Rectal smooth muscle tissue (tissue), 1 donor: ENCODE data around the gene ARHGAP30.
"Not testable (repeated sequence)": the region's sequence is repeated elsewhere in the genome, so short reads cannot be mapped to it uniquely, and the experiment has no call there.

Source experiments
- H3K27ac ChIP-seq: one replicate; pipeline ENCODE4 v1.7.0; 2013; ENCODE audit warnings: low read depth, low read length, inconsistent platforms
- H3K27me3 ChIP-seq: one replicate; pipeline ENCODE4 v1.7.0; 2013; ENCODE audit warnings: low read length; ENCODE audit not compliant: control insufficient read depth, insufficient read depth
- H3K36me3 ChIP-seq: one replicate; pipeline ENCODE4 v1.7.0; 2013; ENCODE audit warnings: low read length; ENCODE audit not compliant: control insufficient read depth, insufficient read depth
- H3K4me1 ChIP-seq: one replicate; pipeline ENCODE4 v1.7.0; 2013; ENCODE audit warnings: low read length; ENCODE audit not compliant: control insufficient read depth, insufficient read depth
- H3K4me3 ChIP-seq: one replicate; pipeline ENCODE4 v1.7.0; 2013; ENCODE audit warnings: low read length
- H3K9ac ChIP-seq: one replicate; pipeline ENCODE4 v1.7.0; 2013; ENCODE audit warnings: low read length

The ARHGAP30 gene

GRCh38 chr1:161019751-161020495 is 49.8 kb downstream of the ARHGAP30 start:
- peak overlapping the region; percentile 88 for H3K4me3 ChIP-seq
- no peaks in the 10 kb centered on the region for H3K36me3 ChIP-seq
- no peaks in the 10 kb centered on the region for H3K4me1 ChIP-seq
- peak overlapping the region; percentile 12 for H3K9ac ChIP-seq
- H3K27me3 ChIP-seq: peaks cover 5% of the 10 kb centered on the region
- H3K27ac ChIP-seq: peak overlapping the region; percentile 14

GRCh38 chr1:161019111-161019660 is 50.5 kb downstream of the ARHGAP30 start:
- H3K27me3 ChIP-seq, H3K36me3 ChIP-seq, H3K9ac ChIP-seq, H3K27ac ChIP-seq, H3K4me1 ChIP-seq: not testable (repeated sequence)
- H3K4me3 ChIP-seq: peak overlapping the region; percentile 88

- Histone ChIP-seq H3K9ac (no peak overlapping the region), H3K4me3 (no peak overlapping the region), H3K4me1 (no peaks in the 10 kb centered on the region)
Measured at GRCh38 chr1:161018631-161018930, 51.1 kb downstream of the ARHGAP30 start.

GRCh38 chr1:161017756-161018630 is 51.7 kb downstream of the ARHGAP30 start:
- Histone ChIP-seq H3K4me1 (no peaks in the 10 kb centered on the region), H3K9ac (no peak overlapping the region)

More at GRCh38 chr1:161018631-161018930, 51.1 kb downstream of the ARHGAP30 start:
- Histone ChIP-seq H3K27me3 (peaks cover 5% of the 10 kb centered on the region), H3K27ac (no peak overlapping the region), H3K36me3 (no peaks in the 10 kb centered on the region)

GRCh38 chr1:161017181-161017580 is 52.5 kb downstream of the ARHGAP30 start:
- not testable (repeated sequence) for H3K4me3 ChIP-seq, H3K36me3 ChIP-seq, H3K27ac ChIP-seq, H3K9ac ChIP-seq, H3K27me3 ChIP-seq, H3K4me1 ChIP-seq

More at GRCh38 chr1:161017756-161018630, 51.7 kb downstream of the ARHGAP30 start:
- Histone ChIP-seq H3K27ac (no peak overlapping the region), H3K36me3 (no peaks in the 10 kb centered on the region), H3K27me3 (peaks cover 5% of the 10 kb centered on the region), H3K4me3 (no peak overlapping the region)

- not testable (repeated sequence) for H3K4me1 ChIP-seq, H3K27ac ChIP-seq, H3K9ac ChIP-seq, H3K36me3 ChIP-seq, H3K4me3 ChIP-seq, H3K27me3 ChIP-seq
Measured at GRCh38 chr1:161016683-161017082, 53.0 kb downstream of the ARHGAP30 start.

GRCh38 chr1:161013488-161014230 is 56.0 kb downstream of the ARHGAP30 start:
- H3K36me3 ChIP-seq: no peaks in the 10 kb centered on the region
- peak overlapping the region; percentile 70 for H3K27ac ChIP-seq
- H3K4me1 ChIP-seq: no peaks in the 10 kb centered on the region
- peak overlapping the region; percentile 39 for H3K9ac ChIP-seq
- peak overlapping the region; percentile 42 for H3K4me3 ChIP-seq
- H3K27me3 ChIP-seq: no peaks in the 10 kb centered on the region

GRCh38 chr1:161013131-161013487 is 56.6 kb downstream of the ARHGAP30 start:
- H3K27me3 ChIP-seq: no peaks in the 10 kb centered on the region
- peak overlapping the region; percentile 42 for H3K4me3 ChIP-seq
- no peaks in the 10 kb centered on the region for H3K4me1 ChIP-seq
- H3K27ac ChIP-seq: peak overlapping the region; percentile 70
- no peaks in the 10 kb centered on the region for H3K36me3 ChIP-seq
- H3K9ac ChIP-seq: peak overlapping the region; percentile 39

- Histone ChIP-seq H3K27ac (no peak overlapping the region), H3K36me3 (no peaks in the 10 kb centered on the region), H3K4me1 (no peaks in the 10 kb centered on the region), H3K27me3 (no peaks in the 10 kb centered on the region), H3K4me3 (no peak overlapping the region), H3K9ac (no peak overlapping the region)
Measured at GRCh38 chr1:161012420-161012819, 57.3 kb downstream of the ARHGAP30 start.

GRCh38 chr1:161009602-161010211 is 60.0 kb downstream of the ARHGAP30 start:
- Histone ChIP-seq H3K27me3 (no peaks in the 10 kb centered on the region), H3K27ac (no peak overlapping the region), H3K36me3 (no peaks in the 10 kb centered on the region), H3K9ac (no peak overlapping the region), H3K4me1 (no peaks in the 10 kb centered on the region), H3K4me3 (no peak overlapping the region)

GRCh38 chr1:161008869-161009510 is 60.7 kb downstream of the ARHGAP30 start:
- Histone ChIP-seq H3K4me1 (no peaks in the 10 kb centered on the region), H3K9ac (no peak overlapping the region), H3K4me3 (no peak overlapping the region), H3K36me3 (no peaks in the 10 kb centered on the region), H3K27ac (no peak overlapping the region), H3K27me3 (no peaks in the 10 kb centered on the region)
